Measurements from ENCODE around the gene HDDC2. TPM values are rescaled to one million over a fixed set of nuclear protein-coding genes. Genes with fewer than 3 reads are reported as not detected.

The HDDC2 gene
- total RNA-seq, 1 donor from 2014 or later = 69.5 TPM

- Histone ChIP-seq H3K27ac (no peak overlapping the region), H3K27me3 (no peaks in the 10 kb centered on the region), H3K4me3 (no peak overlapping the region), H3K4me1 (no peaks in the 10 kb centered on the region), H3K9me3 (no peaks in the 10 kb centered on the region), H3K36me3 (peaks cover 0 to 20% of the 10 kb centered on the region in 2 donors)
- intact Hi-C loops (cut with DNase I) = no loop called here
- no peak for TF ChIP-seq CTCF (IDR thresholded peaks at IDR 0.05)
- no peak for TF ChIP-seq POLR2AphosphoS5 (IDR thresholded peaks at IDR 0.05; ENCODE audit: insufficient read depth in 1 of 2, low read depth in 1 of 2)
- no peak for TF ChIP-seq POLR2A (IDR thresholded peaks at IDR 0.05)
- no peak for DNase-seq (ENCODE audit: extremely low spot score in 2 of 2)
These were observed 21.8 kb downstream of the HDDC2 start for GRCh38 chr6:125279961-125280360.

DNA sequence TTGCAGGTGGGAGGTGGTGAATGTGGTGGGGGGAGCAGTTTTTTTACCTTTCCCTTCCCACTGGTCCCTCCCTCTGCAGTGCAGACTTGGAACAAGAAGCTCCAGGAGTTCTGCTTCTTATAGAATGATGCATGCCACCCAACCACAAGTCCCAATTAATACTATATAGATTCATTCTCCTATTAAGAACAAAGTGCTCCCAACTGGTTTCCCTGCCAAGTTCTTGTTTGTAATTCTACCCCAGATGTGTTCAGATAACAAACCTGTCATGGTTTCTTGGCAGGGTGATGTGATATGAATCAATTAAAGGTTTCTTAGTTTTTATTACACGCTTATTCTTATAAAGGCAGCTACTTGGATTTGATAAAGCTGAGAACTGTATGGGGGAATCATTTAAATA lies 23.9 kb downstream of the HDDC2 start:
- no peak for DNase-seq (ENCODE audit: extremely low spot score in 2 of 2)
- Histone ChIP-seq H3K4me1 (no peaks in the 10 kb centered on the region), H3K27ac (no peak overlapping the region), H3K9me3 (no peaks in the 10 kb centered on the region), H3K4me3 (no peak overlapping the region), H3K36me3 (peaks cover 0 to 20% of the 10 kb centered on the region in 2 donors), H3K27me3 (no peaks in the 10 kb centered on the region)
- intact Hi-C loops (cut with DNase I) = no loop called here
- TF ChIP-seq CTCF (IDR thresholded peaks at IDR 0.05) = no peak
- no peak for TF ChIP-seq POLR2AphosphoS5 (IDR thresholded peaks at IDR 0.05; ENCODE audit: insufficient read depth in 1 of 2, low read depth in 1 of 2)
- TF ChIP-seq POLR2A (IDR thresholded peaks at IDR 0.05) = no peak

GRCh38 chr6:125275779-125276178 lies 26.0 kb downstream of the HDDC2 start:
- DNase-seq (ENCODE audit: extremely low spot score in 2 of 2) = no peak
- Histone ChIP-seq H3K9me3 (no peaks in the 10 kb centered on the region), H3K4me3 (no peak overlapping the region), H3K27me3 (no peaks in the 10 kb centered on the region), H3K36me3 (peaks cover 0 to 16% of the 10 kb centered on the region in 2 donors), H3K4me1 (no peaks in the 10 kb centered on the region), H3K27ac (no peak overlapping the region)
- intact Hi-C loops (cut with DNase I) = no loop called here
- TF ChIP-seq POLR2AphosphoS5 (IDR thresholded peaks at IDR 0.05; ENCODE audit: insufficient read depth in 1 of 2, low read depth in 1 of 2) = no peak
- TF ChIP-seq CTCF (IDR thresholded peaks at IDR 0.05) = no peak
- no peak for TF ChIP-seq POLR2A (IDR thresholded peaks at IDR 0.05)

DNA sequence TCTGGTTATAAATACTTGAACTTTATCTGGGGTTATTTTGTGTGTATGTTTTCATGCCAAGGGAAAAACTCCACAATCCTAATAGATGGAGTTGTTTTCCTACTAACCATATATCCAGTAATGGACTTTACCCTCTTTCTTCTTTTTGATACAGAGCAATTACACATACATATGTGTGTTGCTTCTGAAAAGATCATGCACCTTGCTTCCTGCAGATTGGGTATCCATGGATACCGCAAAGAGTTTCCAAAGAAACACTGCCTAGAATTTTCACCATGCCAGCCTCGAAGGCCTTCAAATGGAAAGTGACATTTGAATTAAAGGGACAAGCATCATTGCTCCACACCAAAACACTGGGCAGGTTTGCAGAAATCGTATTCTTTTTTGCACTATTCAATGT lies 26.8 kb downstream of the HDDC2 start:
- Histone ChIP-seq H3K4me3 (no peak overlapping the region), H3K36me3 (peaks cover 0 to 7% of the 10 kb centered on the region in 2 donors), H3K27ac (no peak overlapping the region), H3K4me1 (no peaks in the 10 kb centered on the region), H3K27me3 (no peaks in the 10 kb centered on the region), H3K9me3 (no peaks in the 10 kb centered on the region)
- no peak for DNase-seq (ENCODE audit: extremely low spot score in 2 of 2)
- intact Hi-C loops (cut with DNase I) = no loop called here
- TF ChIP-seq POLR2AphosphoS5 (IDR thresholded peaks at IDR 0.05; ENCODE audit: insufficient read depth in 1 of 2, low read depth in 1 of 2) (no peak), POLR2A (IDR thresholded peaks at IDR 0.05) (no peak), CTCF (IDR thresholded peaks at IDR 0.05) (no peak)

DNA sequence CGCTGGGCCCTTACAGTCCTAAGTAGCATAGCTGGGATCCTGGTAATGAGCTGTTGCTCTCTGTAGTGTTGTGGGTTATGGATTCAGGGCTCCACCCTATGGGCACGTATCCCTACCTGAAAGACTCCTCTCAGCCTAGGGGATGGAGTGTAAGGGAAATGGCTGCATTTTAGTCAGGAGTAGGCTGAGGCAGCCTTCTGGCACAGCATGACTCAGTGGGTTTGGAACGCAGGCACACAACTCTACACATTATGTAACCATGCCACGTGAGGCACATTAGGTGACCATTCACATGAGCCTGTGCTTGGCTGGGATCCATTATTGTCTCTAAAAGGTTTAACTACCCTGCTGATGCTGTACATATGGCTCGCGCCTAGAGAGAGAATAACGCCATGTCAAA lies 27.8 kb downstream of the HDDC2 start:
- Histone ChIP-seq H3K4me3 (no peak overlapping the region), H3K27ac (no peak overlapping the region), H3K4me1 (no peaks in the 10 kb centered on the region), H3K9me3 (no peaks in the 10 kb centered on the region), H3K27me3 (no peaks in the 10 kb centered on the region), H3K36me3 (peaks cover 0 to 7% of the 10 kb centered on the region in 2 donors)
- TF ChIP-seq POLR2A (IDR thresholded peaks at IDR 0.05) (no peak), CTCF (IDR thresholded peaks at IDR 0.05) (no peak), POLR2AphosphoS5 (IDR thresholded peaks at IDR 0.05; ENCODE audit: insufficient read depth in 1 of 2, low read depth in 1 of 2) (no peak)
- intact Hi-C loops (cut with DNase I) = no loop called here
- DNase-seq (ENCODE audit: extremely low spot score in 2 of 2) = no peak
